HS-27A (cell line): ENCODE measurements around the gene DIPK1C.

Experiments
- DNase-seq: peaks from one replicate; pipeline ENCODE4 v3.0.0-alpha.2; 2012; ENCODE audit warnings: low read depth, missing footprints

The DIPK1C gene

DNA sequence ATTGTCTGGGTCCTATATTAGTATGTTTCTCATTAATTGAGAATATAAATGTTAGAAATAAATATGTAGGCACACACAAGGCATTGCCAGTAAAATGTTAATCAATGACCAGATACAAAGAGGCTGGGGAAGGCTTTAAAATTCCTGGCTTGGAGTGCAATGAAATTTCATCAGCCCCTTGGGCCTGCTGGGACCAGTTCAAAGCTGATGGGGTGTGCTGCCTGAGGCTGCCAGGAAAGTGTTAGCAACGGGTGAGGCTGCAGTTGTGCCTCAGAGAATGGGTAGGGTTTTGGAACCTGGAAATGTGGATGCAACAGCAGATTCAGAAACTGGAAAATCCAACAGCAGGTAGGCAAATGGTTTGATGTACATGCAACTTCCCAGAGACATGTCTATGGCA, 68.9 kb downstream of the DIPK1C start:
- DNase-seq, result no peak

- no peak for DNase-seq
Measured at GRCh38 chr18:74387383-74387782, 69.7 kb downstream of the DIPK1C start.
